ENCODE data around the gene ATP1B3.
"Not testable (repeated sequence)": the region's sequence is repeated elsewhere in the genome, so short reads cannot be mapped to it uniquely, and the experiment has no call there.

The ATP1B3 gene

GRCh38 chr3:141905129-141905528 is 28.7 kb downstream of the ATP1B3 start:
- Histone ChIP-seq H3K4me3 (ENCODE audit: insufficient read length, low read depth) (no peak overlapping the region), H3K9ac (ENCODE audit: insufficient read length, low read depth) (no peak overlapping the region), H3K9me3 (ENCODE audit: insufficient read depth, low read length) (peaks cover 7% of the 10 kb centered on the region), H3K27me3 (ENCODE audit: insufficient read depth, insufficient read length) (no peaks in the 10 kb centered on the region), H3K4me1 (ENCODE audit: insufficient read depth, insufficient read length) (no peaks in the 10 kb centered on the region), H3K36me3 (ENCODE audit: insufficient read depth, insufficient read length, low read length) (peaks cover 80% of the 10 kb centered on the region)
- no peak for TF ChIP-seq ZNF274 (IDR thresholded peaks at IDR 0.05; ENCODE audit: low read depth, low read length)
- no peak for TF ChIP-seq YY1 (IDR thresholded peaks at IDR 0.05; ENCODE audit: insufficient read depth, insufficient read length)
- no peak for TF ChIP-seq SUZ12 (IDR thresholded peaks at IDR 0.05; ENCODE audit: extremely low read depth, insufficient read depth, insufficient read length)
- DNase-seq (ENCODE audit: low read depth, low spot score) = no peak

GRCh38 chr3:141909408-141909807 is 33.0 kb downstream of the ATP1B3 start:
- TF ChIP-seq YY1 (IDR thresholded peaks at IDR 0.05; ENCODE audit: insufficient read depth, insufficient read length) (no peak), ZNF274 (IDR thresholded peaks at IDR 0.05; ENCODE audit: low read depth, low read length) (no peak), SUZ12 (IDR thresholded peaks at IDR 0.05; ENCODE audit: extremely low read depth, insufficient read depth, insufficient read length) (no peak)
- no peak for DNase-seq (ENCODE audit: low read depth, low spot score)
- Histone ChIP-seq H3K9me3 (ENCODE audit: insufficient read depth, low read length) (peaks cover 16% of the 10 kb centered on the region), H3K4me1 (ENCODE audit: insufficient read depth, insufficient read length) (peaks cover 2% of the 10 kb centered on the region), H3K4me3 (ENCODE audit: insufficient read length, low read depth) (no peak overlapping the region), H3K9ac (ENCODE audit: insufficient read length, low read depth) (no peak overlapping the region), H3K36me3 (ENCODE audit: insufficient read depth, insufficient read length, low read length) (peaks cover 93% of the 10 kb centered on the region), H3K27me3 (ENCODE audit: insufficient read depth, insufficient read length) (no peaks in the 10 kb centered on the region)

- not testable (repeated sequence) for DNase-seq (ENCODE audit: low read depth, low spot score); H3K27me3 ChIP-seq (ENCODE audit: insufficient read depth, insufficient read length); H3K4me3 ChIP-seq (ENCODE audit: insufficient read length, low read depth); H3K4me1 ChIP-seq (ENCODE audit: insufficient read depth, insufficient read length); H3K9ac ChIP-seq (ENCODE audit: insufficient read length, low read depth)
- Histone ChIP-seq H3K9me3 (ENCODE audit: insufficient read depth, low read length) (peaks cover 16% of the 10 kb centered on the region), H3K36me3 (ENCODE audit: insufficient read depth, insufficient read length, low read length) (peaks cover 90% of the 10 kb centered on the region)
These were observed 33.5 kb downstream of the ATP1B3 start for GRCh38 chr3:141909986-141910385.

DNA sequence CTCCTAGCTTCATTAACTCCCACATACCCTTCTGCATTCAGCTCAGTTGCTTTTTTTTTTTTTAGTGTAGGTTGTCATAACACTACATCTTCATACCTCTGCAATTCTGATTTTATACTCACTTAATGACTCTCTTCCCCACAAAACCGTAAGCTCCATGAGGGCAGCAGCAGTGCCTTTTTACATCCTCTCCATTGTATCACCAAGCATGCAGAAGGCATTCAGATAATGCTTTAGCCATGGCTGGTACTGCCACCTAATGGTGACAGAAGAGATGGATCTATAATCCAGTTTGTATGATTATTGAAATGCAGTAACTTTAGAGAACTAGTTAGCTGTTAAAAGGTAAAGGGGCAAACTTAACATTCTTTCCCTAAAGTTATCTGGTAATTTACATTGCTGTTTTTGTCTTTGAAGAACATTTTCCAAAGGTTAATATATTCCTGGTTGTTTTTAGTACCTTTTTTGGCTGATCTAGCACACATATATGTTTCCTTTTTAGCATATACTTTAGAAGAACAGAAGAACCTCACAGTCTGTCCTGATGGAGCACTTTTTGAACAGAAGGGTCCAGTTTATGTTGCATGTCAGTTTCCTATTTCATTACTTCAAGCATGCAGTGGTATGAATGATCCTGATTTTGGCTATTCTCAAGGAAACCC is 36.8 kb downstream of the ATP1B3 start:
- H3K4me1 ChIP-seq (ENCODE audit: insufficient read depth, insufficient read length) = peaks cover 3% of the 10 kb centered on the region
- H3K27me3 ChIP-seq (ENCODE audit: insufficient read depth, insufficient read length) = no peaks in the 10 kb centered on the region
- H3K36me3 ChIP-seq (ENCODE audit: insufficient read depth, insufficient read length, low read length) = peaks cover 83% of the 10 kb centered on the region
- no peak for TF ChIP-seq ZNF274 (IDR thresholded peaks at IDR 0.05; ENCODE audit: low read depth, low read length)
- TF ChIP-seq YY1 (IDR thresholded peaks at IDR 0.05; ENCODE audit: insufficient read depth, insufficient read length) = no peak
- no peak for TF ChIP-seq SUZ12 (IDR thresholded peaks at IDR 0.05; ENCODE audit: extremely low read depth, insufficient read depth, insufficient read length)
- no peak overlapping the region for H3K9ac ChIP-seq (ENCODE audit: insufficient read length, low read depth)
- H3K9me3 ChIP-seq (ENCODE audit: insufficient read depth, low read length) = peaks cover 16% of the 10 kb centered on the region
- no peak overlapping the region for H3K4me3 ChIP-seq (ENCODE audit: insufficient read length, low read depth)
- peak; percentile 33 for DNase-seq (ENCODE audit: low read depth, low spot score)

DNA sequence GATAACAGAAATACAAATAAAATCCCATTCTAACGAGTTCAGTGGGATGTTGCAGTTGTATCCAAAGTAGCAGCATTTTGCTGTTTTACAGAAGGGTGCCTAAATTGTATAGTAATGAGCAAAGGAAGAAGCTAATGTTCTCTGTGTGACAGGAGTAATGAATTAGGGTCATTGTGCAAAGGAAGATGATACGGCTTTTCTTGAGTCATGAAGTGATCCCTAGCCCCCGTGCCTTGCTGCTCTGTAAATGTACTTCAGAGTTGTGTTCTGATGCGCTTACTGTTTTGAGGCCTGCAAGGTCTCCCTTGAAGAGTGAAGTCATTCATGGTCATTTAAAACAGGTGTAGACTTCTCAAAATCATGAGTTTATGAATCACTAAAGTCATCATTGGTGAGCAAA is 37.9 kb downstream of the ATP1B3 start:
- no peak for TF ChIP-seq YY1 (IDR thresholded peaks at IDR 0.05; ENCODE audit: insufficient read depth, insufficient read length)
- TF ChIP-seq SUZ12 (IDR thresholded peaks at IDR 0.05; ENCODE audit: extremely low read depth, insufficient read depth, insufficient read length) = no peak
- TF ChIP-seq ZNF274 (IDR thresholded peaks at IDR 0.05; ENCODE audit: low read depth, low read length) = no peak
- Histone ChIP-seq H3K4me3 (ENCODE audit: insufficient read length, low read depth) (no peak overlapping the region), H3K36me3 (ENCODE audit: insufficient read depth, insufficient read length, low read length) (peaks cover 76% of the 10 kb centered on the region)

DNA sequence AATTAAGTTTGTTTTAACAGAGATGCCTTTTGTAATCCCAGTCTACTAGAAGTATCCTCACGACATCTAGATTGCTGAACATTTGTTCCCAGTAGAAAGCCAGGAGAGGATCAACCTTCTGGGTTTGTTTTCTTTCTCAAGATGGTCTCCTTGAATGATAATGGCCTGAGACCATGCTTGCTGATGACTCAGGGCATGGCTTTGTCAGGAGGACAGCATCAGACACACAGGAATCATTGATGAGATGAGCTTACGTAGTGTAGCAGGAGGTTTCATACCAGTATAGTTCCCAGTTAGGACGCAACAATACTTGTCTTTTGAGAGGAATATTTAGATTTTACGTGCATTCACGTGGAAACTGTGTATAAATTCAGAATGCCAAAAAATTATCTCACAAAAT is 38.6 kb downstream of the ATP1B3 start:
- no peak for TF ChIP-seq YY1 (IDR thresholded peaks at IDR 0.05; ENCODE audit: insufficient read depth, insufficient read length)
- no peak for TF ChIP-seq SUZ12 (IDR thresholded peaks at IDR 0.05; ENCODE audit: extremely low read depth, insufficient read depth, insufficient read length)
- TF ChIP-seq ZNF274 (IDR thresholded peaks at IDR 0.05; ENCODE audit: low read depth, low read length) = no peak
- no peaks in the 10 kb centered on the region for H3K27me3 ChIP-seq (ENCODE audit: insufficient read depth, insufficient read length)
- H3K36me3 ChIP-seq (ENCODE audit: insufficient read depth, insufficient read length, low read length) = peaks cover 76% of the 10 kb centered on the region
- H3K9ac ChIP-seq (ENCODE audit: insufficient read length, low read depth) = no peak overlapping the region
- peaks cover 16% of the 10 kb centered on the region for H3K9me3 ChIP-seq (ENCODE audit: insufficient read depth, low read length)
- H3K4me1 ChIP-seq (ENCODE audit: insufficient read depth, insufficient read length) = peaks cover 3% of the 10 kb centered on the region
- H3K4me3 ChIP-seq (ENCODE audit: insufficient read length, low read depth) = no peak overlapping the region
- peak; percentile 48 for DNase-seq (ENCODE audit: low read depth, low spot score)

More for the DNA sequence above, 37.9 kb downstream of the ATP1B3 start:
- no peak overlapping the region for H3K9ac ChIP-seq (ENCODE audit: insufficient read length, low read depth)
- H3K4me1 ChIP-seq (ENCODE audit: insufficient read depth, insufficient read length) = peaks cover 3% of the 10 kb centered on the region
- H3K9me3 ChIP-seq (ENCODE audit: insufficient read depth, low read length) = peaks cover 16% of the 10 kb centered on the region
- DNase-seq (ENCODE audit: low read depth, low spot score) = no peak
- no peaks in the 10 kb centered on the region for H3K27me3 ChIP-seq (ENCODE audit: insufficient read depth, insufficient read length)

GRCh38 chr3:141915766-141916165 is 39.3 kb downstream of the ATP1B3 start:
- Histone ChIP-seq H3K4me3 (ENCODE audit: insufficient read length, low read depth) (no peak overlapping the region), H3K9me3 (ENCODE audit: insufficient read depth, low read length) (peaks cover 16% of the 10 kb centered on the region), H3K4me1 (ENCODE audit: insufficient read depth, insufficient read length) (peaks cover 3% of the 10 kb centered on the region), H3K27me3 (ENCODE audit: insufficient read depth, insufficient read length) (no peaks in the 10 kb centered on the region), H3K9ac (ENCODE audit: insufficient read length, low read depth) (no peak overlapping the region), H3K36me3 (ENCODE audit: insufficient read depth, insufficient read length, low read length) (peaks cover 73% of the 10 kb centered on the region)
- TF ChIP-seq YY1 (IDR thresholded peaks at IDR 0.05; ENCODE audit: insufficient read depth, insufficient read length) (no peak), ZNF274 (IDR thresholded peaks at IDR 0.05; ENCODE audit: low read depth, low read length) (no peak), SUZ12 (IDR thresholded peaks at IDR 0.05; ENCODE audit: extremely low read depth, insufficient read depth, insufficient read length) (no peak)
- DNase-seq (ENCODE audit: low read depth, low spot score) = no peak
